Right lobe of liver (tissue), 6 donors: ENCODE data around the gene SLC22A5. TPM values are rescaled to one million over a fixed set of nuclear protein-coding genes. Genes with fewer than 3 reads are reported as not detected.
A peak's percentile ranks its signal among the peaks of the same experiment; 100 is the strongest.

Experiments
- ATAC-seq, 4 donors: fragments of 200-7000 bp; cut with Tn5 transposase; one replicate each; pipeline ENCODE4 v1.9.1; 2020; ENCODE audit warnings: mild to moderate bottlenecking in 4 of 4, moderate library complexity in 4 of 4
- DNase-seq, 3 donors: peaks; one replicate each; pipeline ENCODE4 v3.0.0-alpha.2; 2020
- H3K27ac ChIP-seq, 3 donors: fragments of 200-600 bp; one replicate each; pipeline ENCODE4 v1.8.0; 2022
- H3K27me3 ChIP-seq, 2 donors: fragments of 200-600 bp; one replicate each; pipeline ENCODE4 v1.8.0; 2022
- H3K36me3 ChIP-seq, 4 donors: fragments of 200-600 bp; sonication (generic) in 1 of 4; one replicate each; pipeline versions ENCODE4 v1.5.1 to v1.8.0; 2017 to 2022; ENCODE audit warnings: control low read depth in 1 of 4
- H3K4me1 ChIP-seq, 4 donors: fragments of 200-600 bp; sonication (generic) in 1 of 4; one replicate each; pipeline versions ENCODE4 v1.5.1 to v1.8.0; 2017 to 2022; ENCODE audit warnings: control low read depth in 1 of 4
- H3K4me3 ChIP-seq, 3 donors: fragments of 200-600 bp; one replicate each; pipeline ENCODE4 v1.8.0; 2022
- H3K9me3 ChIP-seq, 4 donors: fragments of 200-600 bp; sonication (generic) in 1 of 4; one replicate each; pipeline versions ENCODE4 v1.5.1 to v1.8.0; 2017 to 2022; ENCODE audit warnings: control low read depth in 1 of 4
- POLR2A ChIP-seq: fragments of 450-650 bp; IDR thresholded peaks from one replicate; pipeline ENCODE4 v1.6.1; 2017; ENCODE audit warnings: antibody characterized with exemption, mild to moderate bottlenecking
- WGBS: methylation state at CpG from one replicate; pipeline ENCODE4 v1.1.6; 2018; ENCODE audit warnings: low coverage, low lambda C conversion rate; ENCODE audit not compliant: insufficient coverage; ENCODE audit errors: missing lambda C conversion rate; 5-methylcytosine and 5-hydroxymethylcytosine counted together
- intact Hi-C, 2 donors: fragments of 100-400 bp; cut with DNase I; formaldehyde crosslinking; loops; one replicate each; pipeline versions ENCODE4 v1.11.2 to v1.14.1; 2022
- total RNA-seq, 6 experiments: library from RNA; depleted of rRNA in 2 of 6; stranded (reverse); fragments of >200 nt in 2 of 6; fragmentation: NEBNext Ultra II Directional in 3 of 6; extraction: Animal tissue kit (Norgen Biotek cat#: 25700) in 3 of 6; gene quantifications; one replicate each; pipeline versions ENCODE4 v1.1.0 to v1.2.4, GENCODE V29; 2016 to 2023
- TF ChIP-seq, protein P1 (sequence below), 4 donors: fragments of 200-600 bp in 3 of 4; fragments of 450-650 bp in 1 of 4; IDR thresholded peaks; one replicate each; pipeline versions ENCODE4 v1.5.1 to v1.8.0; 2016 to 2022; ENCODE audit warnings: antibody characterized with exemption in 4 of 4, mild to moderate bottlenecking in 2 of 4
- donor health status: DM: no; HTN: yes; CAD: no.
- donor health status: DM: no; HTN: no; CAD: no.
- donor health status: DM: no; HTN: no; CAD: no.
- donor health status: DM: no; HTN: yes; CAD: no.
- donor health status: DM: no; HTN: yes; CAD: no.

Gene SLC22A5
- total RNA-seq, 6 experiments from 2014 or later, result 4.7 to 11.1 (median 6.5) TPM

GRCh38 chr5:132425975-132426524 lies 56.5 kb downstream of the SLC22A5 start:
- Histone ChIP-seq H3K9me3 (no peaks in the 10 kb centered on the region), H3K27ac (peak overlapping the region; percentile 67 to 79 (median 78)), H3K36me3 (peaks cover 0 to 5% (median 0%) of the 10 kb centered on the region in 4 donors), H3K27me3 (no peaks in the 10 kb centered on the region), H3K4me1 (peaks cover 0 to 74% (median 35%) of the 10 kb centered on the region in 4 donors), H3K4me3 (peak overlapping the region in 1 of 3 donors; percentile 2)
- TF ChIP-seq, protein P1, sequence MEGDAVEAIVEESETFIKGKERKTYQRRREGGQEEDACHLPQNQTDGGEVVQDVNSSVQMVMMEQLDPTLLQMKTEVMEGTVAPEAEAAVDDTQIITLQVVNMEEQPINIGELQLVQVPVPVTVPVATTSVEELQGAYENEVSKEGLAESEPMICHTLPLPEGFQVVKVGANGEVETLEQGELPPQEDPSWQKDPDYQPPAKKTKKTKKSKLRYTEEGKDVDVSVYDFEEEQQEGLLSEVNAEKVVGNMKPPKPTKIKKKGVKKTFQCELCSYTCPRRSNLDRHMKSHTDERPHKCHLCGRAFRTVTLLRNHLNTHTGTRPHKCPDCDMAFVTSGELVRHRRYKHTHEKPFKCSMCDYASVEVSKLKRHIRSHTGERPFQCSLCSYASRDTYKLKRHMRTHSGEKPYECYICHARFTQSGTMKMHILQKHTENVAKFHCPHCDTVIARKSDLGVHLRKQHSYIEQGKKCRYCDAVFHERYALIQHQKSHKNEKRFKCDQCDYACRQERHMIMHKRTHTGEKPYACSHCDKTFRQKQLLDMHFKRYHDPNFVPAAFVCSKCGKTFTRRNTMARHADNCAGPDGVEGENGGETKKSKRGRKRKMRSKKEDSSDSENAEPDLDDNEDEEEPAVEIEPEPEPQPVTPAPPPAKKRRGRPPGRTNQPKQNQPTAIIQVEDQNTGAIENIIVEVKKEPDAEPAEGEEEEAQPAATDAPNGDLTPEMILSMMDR (IDR thresholded peaks at IDR 0.05), result no peak
- TF ChIP-seq POLR2A, result no peak
- intact Hi-C loops, result loop anchor here (10.0 kb wide), 1 partner anchor 59 kb away; no protein-coding TSS in a partner anchor
- ATAC-seq (no peak), DNase-seq (no peak)
- 65% methylated on average over 5 of the region's 7 CpGs for WGBS

DNA sequence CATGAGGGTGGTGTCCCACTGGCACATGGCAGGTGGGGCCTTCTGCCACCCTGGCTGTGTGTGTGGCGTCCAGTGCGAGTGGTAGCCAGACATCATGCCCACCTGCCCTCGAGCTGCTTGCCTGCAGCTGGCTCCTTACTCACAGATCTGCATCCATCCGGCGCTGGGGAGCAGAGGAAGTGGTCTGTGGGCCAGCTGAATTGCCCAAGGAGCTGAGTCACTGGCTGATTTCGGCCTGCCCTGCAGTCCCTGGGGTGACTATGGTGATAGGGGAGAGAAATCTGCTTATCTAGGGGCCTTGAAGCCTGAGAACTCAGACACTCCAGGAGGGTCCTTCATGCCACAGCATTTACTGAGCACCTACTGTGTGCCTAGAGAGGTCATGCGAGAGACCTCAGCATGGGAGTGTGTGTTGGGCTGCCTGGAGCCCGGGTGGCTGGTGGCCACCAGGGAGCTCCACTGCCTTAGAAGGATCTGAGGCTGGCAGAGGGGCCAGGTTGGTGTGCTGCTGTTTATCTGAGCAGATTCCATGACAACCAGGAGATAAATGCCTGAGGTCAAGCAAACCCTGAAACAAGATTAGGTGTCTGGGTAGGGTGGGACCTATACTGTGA lies 57.1 kb downstream of the SLC22A5 start:
- intact Hi-C loops, result loop anchor here (10.0 kb wide), 1 partner anchor 58 kb away; no protein-coding TSS in a partner anchor
- Histone ChIP-seq H3K27me3 (no peaks in the 10 kb centered on the region), H3K4me1 (peaks cover 0 to 68% (median 33%) of the 10 kb centered on the region in 4 donors), H3K9me3 (no peaks in the 10 kb centered on the region), H3K36me3 (peaks cover 0 to 5% (median 0%) of the 10 kb centered on the region in 4 donors), H3K4me3 (peak overlapping the region in 1 of 3 donors; percentile 2), H3K27ac (peak overlapping the region; percentile 67 to 79 (median 78))
- WGBS, result 50% methylated on average over 2 of the region's 8 CpGs
- DNase-seq, result peak; percentile 70 to 79 (median 75)
- peak; percentile 67 to 77 (median 72) for ATAC-seq
- TF ChIP-seq, protein P1 (IDR thresholded peaks at IDR 0.05), result peak; percentile 28 to 57 (median 36)
- no peak for TF ChIP-seq POLR2A

DNA sequence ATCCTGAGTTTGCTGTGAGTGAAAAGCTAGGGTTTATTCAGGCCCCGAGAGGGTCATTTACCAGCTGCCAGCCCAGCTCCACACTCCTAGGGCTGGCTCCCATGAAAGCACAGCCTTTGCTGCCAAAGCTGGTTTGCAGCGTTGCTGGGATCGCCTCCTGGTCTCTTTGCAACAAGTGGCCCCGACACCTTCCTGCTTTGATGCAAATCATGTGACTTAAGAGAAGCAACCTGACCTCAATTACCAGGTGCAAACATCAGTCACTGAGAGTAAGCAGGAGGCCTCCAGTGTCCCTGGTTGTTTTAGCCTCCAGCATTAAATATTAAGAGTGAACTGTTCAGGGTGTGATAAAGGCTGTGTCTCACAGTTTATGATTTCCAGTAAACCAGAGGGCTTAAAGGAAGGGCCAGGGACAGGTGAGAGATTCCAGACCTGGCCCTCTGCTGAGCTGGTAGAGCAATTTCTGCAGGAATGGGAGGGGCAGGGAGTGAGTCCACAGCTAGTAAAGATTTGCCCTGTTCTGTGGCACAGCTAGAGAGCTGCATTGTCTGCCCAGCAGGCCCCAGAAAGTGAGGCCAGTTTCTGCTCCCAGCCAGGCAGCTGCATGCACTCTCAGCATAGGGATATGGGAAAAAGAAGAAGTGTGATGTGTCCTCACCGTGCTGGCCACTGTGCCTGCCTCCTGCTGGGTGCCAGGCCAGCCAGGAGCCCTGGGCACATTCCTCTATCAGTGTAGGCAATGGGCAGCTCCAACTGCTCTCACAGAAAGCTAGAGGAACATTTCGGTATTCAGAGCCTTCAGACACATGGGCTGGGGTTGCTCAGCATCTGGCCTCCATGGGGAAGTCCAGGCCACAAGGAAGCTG lies 58.0 kb downstream of the SLC22A5 start:
- Histone ChIP-seq H3K4me1 (peaks cover 0 to 61% (median 30%) of the 10 kb centered on the region in 4 donors), H3K27me3 (no peaks in the 10 kb centered on the region), H3K36me3 (peaks cover 0 to 5% (median 0%) of the 10 kb centered on the region in 4 donors), H3K27ac (peak overlapping the region; percentile 67 to 79 (median 78)), H3K4me3 (no peak overlapping the region), H3K9me3 (no peaks in the 10 kb centered on the region)
- ATAC-seq (peak; percentile 49 to 54 (median 51)), DNase-seq (peak; percentile 59 to 71 (median 65))
- 0% methylated on average over 4 of the region's 6 CpGs for WGBS
- TF ChIP-seq POLR2A, result peak; percentile 56
- TF ChIP-seq, protein P1 (IDR thresholded peaks at IDR 0.05), result no peak
- intact Hi-C loops, result loop anchor here (10.0 kb wide), 1 partner anchor 57 kb away; no protein-coding TSS in a partner anchor

GRCh38 chr5:132428147-132428482 lies 58.6 kb downstream of the SLC22A5 start:
- peaks cover 0 to 5% (median 0%) of the 10 kb centered on the region in 4 donors for H3K36me3 ChIP-seq
- H3K27me3 ChIP-seq, result no peaks in the 10 kb centered on the region
- TF ChIP-seq POLR2A, result no peak
- intact Hi-C loops, result loop anchor here (10.0 kb wide), 1 partner anchor 57 kb away; no protein-coding TSS in a partner anchor
- no peak overlapping the region for H3K4me3 ChIP-seq
- DNase-seq (no peak), ATAC-seq (no peak)
- peak overlapping the region; percentile 67 to 79 (median 78) for H3K27ac ChIP-seq
- H3K9me3 ChIP-seq, result no peaks in the 10 kb centered on the region
- peaks cover 0 to 55% (median 24%) of the 10 kb centered on the region in 4 donors for H3K4me1 ChIP-seq
